ENCODE measurements around the gene GID4. TPM values are rescaled to one million over a fixed set of nuclear protein-coding genes. Genes with fewer than 3 reads are reported as not detected.

Gene GID4
- total RNA-seq, 1 donor from 2014 or later = 12.2 TPM

GRCh38 chr17:18017958-18018357 is 21.2 kb upstream of the GID4 start:
- no peak overlapping the region for H3K27ac Mint-ChIP-seq (ENCODE audit: unreplicated experiment)
- H3K4me1 Mint-ChIP-seq = no peaks in the 10 kb centered on the region
- no peak overlapping the region for H3K4me3 Mint-ChIP-seq
- H3K9me3 Mint-ChIP-seq = no peaks in the 10 kb centered on the region
- no peaks in the 10 kb centered on the region for H3K27me3 Mint-ChIP-seq (ENCODE audit: low read depth)
- no peak for DNase-seq (ENCODE audit: low read depth, low spot score)
- no peaks in the 10 kb centered on the region for H3K36me3 Mint-ChIP-seq (ENCODE audit: low read depth)
- no peak for TF ChIP-seq CTCF (conservative IDR thresholded peaks at IDR 0.05)

- no peaks in the 10 kb centered on the region for H3K9me3 Mint-ChIP-seq
- no peak overlapping the region for H3K27ac Mint-ChIP-seq (ENCODE audit: unreplicated experiment)
- H3K4me1 Mint-ChIP-seq = no peaks in the 10 kb centered on the region
- H3K27me3 Mint-ChIP-seq (ENCODE audit: low read depth) = no peaks in the 10 kb centered on the region
- H3K36me3 Mint-ChIP-seq (ENCODE audit: low read depth) = no peaks in the 10 kb centered on the region
- no peak overlapping the region for H3K4me3 Mint-ChIP-seq
- TF ChIP-seq CTCF (conservative IDR thresholded peaks at IDR 0.05) = no peak
- DNase-seq (ENCODE audit: low read depth, low spot score) = no peak
These were observed 20.7 kb upstream of the GID4 start for GRCh38 chr17:18018411-18018921.

- Mint-ChIP-seq H3K27me3 (ENCODE audit: low read depth) (no peaks in the 10 kb centered on the region), H3K4me1 (no peaks in the 10 kb centered on the region)
These were observed 19.4 kb upstream of the GID4 start for GRCh38 chr17:18019838-18020154.

GRCh38 chr17:18020971-18021370 is 18.2 kb upstream of the GID4 start:
- no peak for DNase-seq (ENCODE audit: low read depth, low spot score)
- Mint-ChIP-seq H3K27ac (ENCODE audit: unreplicated experiment) (no peak overlapping the region), H3K27me3 (ENCODE audit: low read depth) (no peaks in the 10 kb centered on the region), H3K4me3 (no peak overlapping the region), H3K36me3 (ENCODE audit: low read depth) (no peaks in the 10 kb centered on the region), H3K4me1 (peaks cover 9% of the 10 kb centered on the region), H3K9me3 (no peaks in the 10 kb centered on the region)
- no peak for TF ChIP-seq CTCF (conservative IDR thresholded peaks at IDR 0.05)

More at GRCh38 chr17:18019838-18020154, 19.4 kb upstream of the GID4 start:
- no peak for DNase-seq (ENCODE audit: low read depth, low spot score)
- Mint-ChIP-seq H3K4me3 (no peak overlapping the region), H3K27ac (ENCODE audit: unreplicated experiment) (no peak overlapping the region), H3K9me3 (no peaks in the 10 kb centered on the region), H3K36me3 (ENCODE audit: low read depth) (no peaks in the 10 kb centered on the region)
- no peak for TF ChIP-seq CTCF (conservative IDR thresholded peaks at IDR 0.05)

GRCh38 chr17:18021372-18021771 is 17.8 kb upstream of the GID4 start:
- Mint-ChIP-seq H3K4me1 (peaks cover 9% of the 10 kb centered on the region), H3K36me3 (ENCODE audit: low read depth) (no peaks in the 10 kb centered on the region), H3K4me3 (no peak overlapping the region), H3K9me3 (no peaks in the 10 kb centered on the region), H3K27ac (ENCODE audit: unreplicated experiment) (peak overlapping the region; percentile 67), H3K27me3 (ENCODE audit: low read depth) (no peaks in the 10 kb centered on the region)
- no peak for DNase-seq (ENCODE audit: low read depth, low spot score)
- no peak for TF ChIP-seq CTCF (conservative IDR thresholded peaks at IDR 0.05)
